Gastrocnemius medialis (tissue), 4 donors: Measurements from ENCODE around the gene CSNK1D. TPM values are rescaled to one million over a fixed set of nuclear protein-coding genes. Genes with fewer than 3 reads are reported as not detected.

Experiments
- ATAC-seq, 2 donors: fragments of 150-250 bp; one replicate each; pipeline ENCODE4 v1.9.1; 2016
- DNase-seq, 2 donors: peaks; one replicate each; pipeline ENCODE4 v3.0.0-alpha.2; 2019
- H3K27ac ChIP-seq, 4 donors: fragments of 200-600 bp; sonication (generic); 1 replicate in 1 of 4; 2 replicates in 3 of 4; pipeline ENCODE4 v1.5.1; 2016 to 2018; ENCODE audit warnings: mild to moderate bottlenecking in 2 of 4, moderate library complexity in 1 of 4
- H3K27me3 ChIP-seq, 3 donors: fragments of 200-600 bp; sonication (generic) in 2 of 3; 1 replicate in 1 of 3; 2 replicates in 2 of 3; pipeline versions ENCODE4 v1.5.1 to v1.6.0; 2016 to 2019; ENCODE audit warnings: mild to moderate bottlenecking in 1 of 3, moderate library complexity in 1 of 3
- H3K36me3 ChIP-seq, 2 donors: fragments of 200-600 bp; sonication (generic) in 1 of 2; one replicate each; pipeline ENCODE4 v1.5.1; 2017 to 2018
- H3K4me1 ChIP-seq, 2 donors: fragments of 200-600 bp; sonication (generic) in 1 of 2; one replicate each; pipeline ENCODE4 v1.5.1; 2016 to 2017; ENCODE audit warnings: mild to moderate bottlenecking in 2 of 2
- H3K4me3 ChIP-seq, 4 donors: fragments of 200-600 bp; sonication (generic) in 3 of 4; 1 replicate in 1 of 4; 2 replicates in 3 of 4; pipeline ENCODE4 v1.5.1; 2016 to 2019; ENCODE audit warnings: mild to moderate bottlenecking in 2 of 4
- H3K9me3 ChIP-seq, 3 donors: fragments of 200-600 bp; sonication (generic) in 2 of 3; 1 replicate in 1 of 3; 2 replicates in 2 of 3; pipeline ENCODE4 v1.5.1; 2016 to 2019
- POLR2A ChIP-seq, 2 donors: fragments of 450-650 bp; IDR thresholded peaks; one replicate each; pipeline ENCODE4 v1.6.1; 2017; ENCODE audit warnings: antibody characterized with exemption in 2 of 2, mild to moderate bottlenecking in 2 of 2, moderate library complexity in 2 of 2
- in situ Hi-C, 4 donors: fragments of 200-750 bp; cut with MboI; loops; one replicate each; pipeline versions ENCODE4 v1.15.0 to v1.8.0; 2017; ENCODE audit warnings: low sequenced_read_pairs in 4 of 4
- intact Hi-C: fragments of 100-400 bp; cut with DNase I; formaldehyde crosslinking; loops from one replicate; pipeline ENCODE4 v1.15.1; 2023; ENCODE audit warnings: low total_unique reads
- total RNA-seq, 4 donors: library from RNA; depleted of rRNA; stranded (reverse); fragments of >200 nt; gene quantifications; one replicate each; pipeline versions ENCODE4 v1.1.0 to v1.2.3, GENCODE V29; 2016
- TF ChIP-seq, protein P1 (sequence below), 5 experiments: fragments of 450-650 bp in 3 of 5; fragments of 200-600 bp in 2 of 5; sonication (generic) in 2 of 5; IDR thresholded peaks in 4 of 5; conservative IDR thresholded peaks in 1 of 5; 1 replicate in 4 of 5; 2 replicates in 1 of 5; pipeline ENCODE4 v1.5.1; 2016 to 2019; ENCODE audit warnings: antibody characterized with exemption in 5 of 5, mild to moderate bottlenecking in 3 of 5, moderate library complexity in 3 of 5

CSNK1D gene
- total RNA-seq, 4 donors from 2014 or later, result 34.0 to 55.2 (median 47.3) TPM

DNA sequence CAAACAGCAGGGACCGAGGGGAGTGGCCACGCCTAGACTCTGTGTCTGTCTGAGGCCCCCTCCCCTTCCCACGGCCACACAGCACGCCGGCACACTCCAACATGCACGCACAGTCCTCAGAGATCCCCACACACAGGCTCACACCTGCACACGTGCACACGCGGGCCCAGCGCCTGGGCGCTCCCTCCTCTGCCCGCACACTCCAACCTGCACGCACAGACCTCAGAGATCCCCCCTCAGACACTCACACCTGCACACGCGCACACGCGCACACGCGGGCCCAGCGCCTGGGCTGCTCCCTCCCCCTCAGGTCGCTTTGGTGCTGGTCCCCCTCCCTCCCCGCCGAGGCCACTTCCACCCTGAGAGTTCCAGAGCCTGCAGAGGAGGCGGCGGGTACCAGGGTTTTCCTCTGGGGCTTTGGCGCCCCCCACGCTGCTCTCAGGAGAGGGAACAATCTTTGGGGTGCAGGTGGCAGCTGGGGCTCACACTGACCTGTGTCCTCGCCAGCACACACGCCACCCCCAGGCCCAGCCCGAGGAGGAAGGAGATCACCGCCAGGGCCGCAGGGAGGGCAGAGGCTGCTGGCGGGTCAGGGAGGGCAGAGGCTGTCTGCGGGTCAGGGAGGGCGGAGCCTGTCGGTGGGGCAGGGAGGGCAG is 42.3 kb upstream of the CSNK1D start:
- no peak overlapping the region for H3K27ac ChIP-seq
- in situ Hi-C loops, result no loop called here
- peaks cover 22 to 38% (median 22%) of the 10 kb centered on the region in 3 donors for H3K27me3 ChIP-seq
- H3K9me3 ChIP-seq, result no peaks in the 10 kb centered on the region
- no peaks in the 10 kb centered on the region for H3K36me3 ChIP-seq
- TF ChIP-seq, protein P1, sequence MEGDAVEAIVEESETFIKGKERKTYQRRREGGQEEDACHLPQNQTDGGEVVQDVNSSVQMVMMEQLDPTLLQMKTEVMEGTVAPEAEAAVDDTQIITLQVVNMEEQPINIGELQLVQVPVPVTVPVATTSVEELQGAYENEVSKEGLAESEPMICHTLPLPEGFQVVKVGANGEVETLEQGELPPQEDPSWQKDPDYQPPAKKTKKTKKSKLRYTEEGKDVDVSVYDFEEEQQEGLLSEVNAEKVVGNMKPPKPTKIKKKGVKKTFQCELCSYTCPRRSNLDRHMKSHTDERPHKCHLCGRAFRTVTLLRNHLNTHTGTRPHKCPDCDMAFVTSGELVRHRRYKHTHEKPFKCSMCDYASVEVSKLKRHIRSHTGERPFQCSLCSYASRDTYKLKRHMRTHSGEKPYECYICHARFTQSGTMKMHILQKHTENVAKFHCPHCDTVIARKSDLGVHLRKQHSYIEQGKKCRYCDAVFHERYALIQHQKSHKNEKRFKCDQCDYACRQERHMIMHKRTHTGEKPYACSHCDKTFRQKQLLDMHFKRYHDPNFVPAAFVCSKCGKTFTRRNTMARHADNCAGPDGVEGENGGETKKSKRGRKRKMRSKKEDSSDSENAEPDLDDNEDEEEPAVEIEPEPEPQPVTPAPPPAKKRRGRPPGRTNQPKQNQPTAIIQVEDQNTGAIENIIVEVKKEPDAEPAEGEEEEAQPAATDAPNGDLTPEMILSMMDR (IDR thresholded peaks at IDR 0.05 in 4 of 5, conservative IDR thresholded peaks at IDR 0.05 in 1 of 5), result no peak
- no peak for TF ChIP-seq POLR2A (IDR thresholded peaks at IDR 0.05)
- DNase-seq (no peak), ATAC-seq (peak in 1 of 2 donors; percentile 24)
- no peaks in the 10 kb centered on the region for H3K4me1 ChIP-seq
- no peak overlapping the region for H3K4me3 ChIP-seq
- intact Hi-C loops, result no loop called here

DNA sequence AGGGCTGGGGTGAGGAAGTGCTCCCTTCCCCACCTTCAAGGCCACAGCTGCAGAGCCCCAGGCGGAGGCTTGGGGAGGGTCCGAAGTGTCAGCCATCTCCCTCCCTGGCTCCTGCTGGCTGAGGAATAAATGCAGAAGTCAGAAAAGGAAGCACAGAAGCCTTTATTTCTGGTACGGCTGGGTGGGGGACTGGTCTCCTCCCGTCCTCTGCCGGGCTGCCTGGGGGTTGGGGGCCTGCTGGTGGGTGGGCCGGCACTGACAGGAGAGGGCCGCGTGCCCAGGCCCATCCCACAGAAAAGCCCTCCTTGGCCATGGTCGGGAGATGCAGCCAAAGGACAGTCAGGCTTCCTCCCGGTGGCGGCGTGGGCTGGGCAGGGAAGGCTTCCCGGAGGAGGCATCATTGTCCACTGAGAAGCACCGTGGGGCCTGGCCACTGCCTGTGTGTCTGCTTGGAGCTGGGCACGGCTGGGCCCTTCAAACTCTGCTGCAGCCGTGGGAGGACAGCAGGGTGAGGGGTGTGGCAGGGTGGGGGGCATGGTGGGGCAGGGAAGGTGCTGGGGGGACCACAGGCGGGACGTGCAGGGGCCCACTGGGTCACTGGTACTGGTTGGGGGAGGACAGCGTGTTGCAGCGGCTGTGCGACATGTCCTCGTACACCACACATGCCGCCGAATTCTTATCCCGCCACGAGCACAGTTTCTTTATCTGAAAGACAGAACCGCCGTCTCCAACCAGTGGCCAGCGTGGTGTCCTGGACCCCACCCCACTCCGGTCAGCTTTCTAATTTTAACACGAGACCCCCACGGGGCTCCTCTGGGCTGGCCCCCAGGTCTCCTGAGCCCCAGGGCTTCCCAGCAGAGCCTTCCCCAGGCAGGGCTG is 41.5 kb upstream of the CSNK1D start:
- Histone ChIP-seq H3K9me3 (no peaks in the 10 kb centered on the region), H3K36me3 (no peaks in the 10 kb centered on the region), H3K4me3 (no peak overlapping the region), H3K27me3 (peaks cover 22 to 41% (median 30%) of the 10 kb centered on the region in 3 donors), H3K27ac (no peak overlapping the region), H3K4me1 (no peaks in the 10 kb centered on the region)
- intact Hi-C loops, result no loop called here
- in situ Hi-C loops, result no loop called here
- ATAC-seq (no peak), DNase-seq (no peak)
- TF ChIP-seq, protein P1 (IDR thresholded peaks at IDR 0.05 in 4 of 5, conservative IDR thresholded peaks at IDR 0.05 in 1 of 5), result no peak
- no peak for TF ChIP-seq POLR2A (IDR thresholded peaks at IDR 0.05)

DNA sequence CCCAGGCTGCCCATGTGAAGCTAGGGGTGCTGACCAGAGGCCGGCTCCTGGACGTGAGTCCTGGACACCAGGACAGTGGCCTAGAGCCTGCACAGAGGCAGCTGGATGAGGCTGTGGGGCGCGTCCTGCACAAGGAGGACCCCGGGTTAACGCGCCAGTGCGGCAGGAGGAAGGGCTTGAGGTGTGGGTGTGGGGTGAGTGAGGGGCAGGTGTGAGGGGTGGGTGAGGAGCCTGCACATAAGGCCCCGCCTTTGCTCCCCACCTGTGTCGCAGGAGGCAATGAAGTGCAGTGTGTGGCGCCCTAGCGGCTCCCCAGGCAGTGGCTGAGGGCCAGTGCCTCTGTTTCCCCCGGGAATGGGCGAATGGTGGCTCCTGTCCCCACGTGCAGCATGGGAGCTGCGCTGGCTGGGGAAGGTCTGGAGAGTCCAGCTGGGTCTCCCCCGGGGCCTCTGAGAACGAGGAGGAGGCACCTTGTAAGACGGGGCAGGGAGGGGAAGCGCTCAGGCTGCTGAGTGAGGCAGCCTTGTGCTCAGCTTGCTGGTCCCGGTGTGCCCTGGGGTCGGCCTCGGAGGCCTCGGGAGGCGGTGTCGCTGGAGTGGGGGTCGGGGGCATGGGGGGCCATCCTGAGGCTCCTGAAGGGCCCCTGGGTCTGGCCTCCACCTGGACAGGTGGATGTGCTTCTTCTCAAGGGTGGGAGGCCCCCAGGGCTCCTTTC is 40.7 kb upstream of the CSNK1D start:
- H3K27me3 ChIP-seq, result peaks cover 22 to 41% (median 30%) of the 10 kb centered on the region in 3 donors
- in situ Hi-C loops (no loop called here), intact Hi-C loops (no loop called here)

DNA sequence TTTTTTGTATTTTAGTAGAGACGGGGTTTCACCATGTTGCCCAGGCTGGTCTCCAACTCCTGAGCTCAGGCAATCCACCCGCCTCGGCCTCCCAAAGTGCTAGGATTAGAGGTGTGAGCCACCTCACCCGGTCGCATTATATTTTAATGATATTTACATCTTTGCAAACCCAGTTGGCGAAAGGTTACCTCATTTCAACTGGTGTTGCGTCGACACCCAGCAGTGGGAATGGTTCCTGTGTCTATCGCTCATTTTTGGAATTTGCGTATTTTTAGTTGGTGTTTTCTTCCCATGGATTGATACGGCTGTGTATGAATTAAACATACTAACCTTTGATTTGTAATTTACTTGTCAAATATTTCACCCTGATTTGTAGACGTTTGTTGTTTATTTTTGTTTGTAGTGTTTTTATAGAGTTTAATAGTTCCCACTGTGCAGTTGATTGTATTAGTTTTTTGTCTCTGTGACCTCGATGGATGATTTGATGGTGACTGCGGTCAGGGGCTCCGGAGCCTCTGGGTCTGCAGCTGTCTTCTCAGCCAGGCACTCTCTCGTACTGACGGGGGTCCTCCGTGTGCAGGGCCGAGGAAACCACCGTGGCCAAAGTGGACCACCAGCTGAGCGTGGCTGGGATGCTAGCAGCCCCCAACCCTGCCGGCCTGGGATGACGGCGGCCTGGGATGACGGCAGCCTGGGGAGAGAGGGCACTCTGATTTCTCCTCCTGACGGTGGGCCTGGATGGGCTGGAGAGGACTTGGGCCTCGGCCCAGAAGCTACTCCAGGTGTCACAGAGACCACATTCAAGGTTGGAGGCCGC is 39.9 kb upstream of the CSNK1D start:
- ATAC-seq (no peak), DNase-seq (no peak)
- Histone ChIP-seq H3K4me1 (no peaks in the 10 kb centered on the region), H3K9me3 (no peaks in the 10 kb centered on the region), H3K36me3 (no peaks in the 10 kb centered on the region), H3K4me3 (no peak overlapping the region), H3K27me3 (peaks cover 22 to 41% (median 30%) of the 10 kb centered on the region in 3 donors), H3K27ac (no peak overlapping the region)
- TF ChIP-seq, protein P1 (IDR thresholded peaks at IDR 0.05 in 4 of 5, conservative IDR thresholded peaks at IDR 0.05 in 1 of 5), result no peak
- no peak for TF ChIP-seq POLR2A (IDR thresholded peaks at IDR 0.05)
- in situ Hi-C loops (no loop called here), intact Hi-C loops (no loop called here)

More for the DNA sequence above, 40.7 kb upstream of the CSNK1D start:
- no peaks in the 10 kb centered on the region for H3K4me1 ChIP-seq
- TF ChIP-seq POLR2A (IDR thresholded peaks at IDR 0.05), result no peak
- TF ChIP-seq, protein P1 (IDR thresholded peaks at IDR 0.05 in 4 of 5, conservative IDR thresholded peaks at IDR 0.05 in 1 of 5), result no peak
- no peak overlapping the region for H3K27ac ChIP-seq
- H3K4me3 ChIP-seq, result no peak overlapping the region
- no peaks in the 10 kb centered on the region for H3K36me3 ChIP-seq
- no peak for ATAC-seq
- H3K9me3 ChIP-seq, result no peaks in the 10 kb centered on the region
- no peak for DNase-seq
